Right atrium auricular region (tissue), 2 donors: ENCODE results near the gene PDE4D. TPM values are rescaled to one million over a fixed set of nuclear protein-coding genes. Genes with fewer than 3 reads are reported as not detected.

Experiments
- DNase-seq: peaks from one replicate; pipeline ENCODE4 v3.0.0-alpha.2; 2019; ENCODE audit warnings: low spot score
- H3K27ac ChIP-seq, 2 donors: fragments of 200-600 bp; sonication (generic); 1 replicate in 1 of 2; 2 replicates in 1 of 2; pipeline ENCODE4 v1.5.1; 2016 to 2019
- H3K27me3 ChIP-seq, 2 donors: fragments of 200-600 bp; sonication (generic); one replicate each; pipeline versions ENCODE4 v1.5.1 to v1.6.0; 2017 to 2019
- H3K36me3 ChIP-seq: fragments of 200-600 bp; sonication (generic); one replicate; pipeline ENCODE4 v1.5.1; 2016
- H3K4me1 ChIP-seq, 2 donors: fragments of 200-600 bp; sonication (generic); one replicate each; pipeline versions ENCODE4 v1.5.1 to v1.6.0; 2017 to 2019
- H3K4me3 ChIP-seq, 2 donors: fragments of 200-600 bp; sonication (generic); 1 replicate in 1 of 2; 2 replicates in 1 of 2; pipeline ENCODE4 v1.5.1; 2017 to 2019; ENCODE audit warnings: mild to moderate bottlenecking in 1 of 2, moderate library complexity in 1 of 2
- H3K9me3 ChIP-seq, 2 donors: fragments of 200-600 bp; sonication (generic); one replicate each; pipeline ENCODE4 v1.5.1; 2019
- total RNA-seq, 2 donors: library from RNA; depleted of rRNA; stranded (reverse); fragments of >200 nt; gene quantifications; one replicate each; pipeline ENCODE4 v1.1.0, GENCODE V29; 2016
- TF ChIP-seq, protein P1 (sequence below), 2 donors: fragments of 200-600 bp; sonication (generic); IDR thresholded peaks; one replicate each; pipeline ENCODE4 v1.5.1; 2019; ENCODE audit warnings: antibody characterized with exemption in 2 of 2

Gene PDE4D
- total RNA-seq, 2 donors from 2014 or later = 43.3 to 44.0 TPM

DNA sequence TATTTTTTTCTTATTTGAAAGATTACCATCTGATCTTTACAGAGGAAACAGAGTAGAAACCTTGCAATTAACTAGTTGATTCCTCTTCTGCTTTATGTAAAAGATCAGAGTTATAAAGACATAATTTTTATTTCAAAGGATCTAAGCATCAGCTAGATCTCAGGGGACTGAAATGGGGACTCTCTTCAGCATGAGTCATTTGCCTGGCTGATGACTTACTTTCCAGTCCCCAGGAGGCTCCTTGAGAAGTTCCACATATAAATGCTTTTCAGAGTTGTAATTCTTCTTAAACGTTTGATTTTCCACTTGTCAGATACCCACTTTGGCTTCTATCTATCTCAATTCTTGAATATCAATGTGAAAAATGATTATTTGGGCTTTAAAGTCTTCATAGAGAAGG, 921.2 kb downstream of the PDE4D start:
- H3K4me3 ChIP-seq = no peak overlapping the region
- no peak overlapping the region for H3K27ac ChIP-seq
- DNase-seq = no peak
- TF ChIP-seq, protein P1, sequence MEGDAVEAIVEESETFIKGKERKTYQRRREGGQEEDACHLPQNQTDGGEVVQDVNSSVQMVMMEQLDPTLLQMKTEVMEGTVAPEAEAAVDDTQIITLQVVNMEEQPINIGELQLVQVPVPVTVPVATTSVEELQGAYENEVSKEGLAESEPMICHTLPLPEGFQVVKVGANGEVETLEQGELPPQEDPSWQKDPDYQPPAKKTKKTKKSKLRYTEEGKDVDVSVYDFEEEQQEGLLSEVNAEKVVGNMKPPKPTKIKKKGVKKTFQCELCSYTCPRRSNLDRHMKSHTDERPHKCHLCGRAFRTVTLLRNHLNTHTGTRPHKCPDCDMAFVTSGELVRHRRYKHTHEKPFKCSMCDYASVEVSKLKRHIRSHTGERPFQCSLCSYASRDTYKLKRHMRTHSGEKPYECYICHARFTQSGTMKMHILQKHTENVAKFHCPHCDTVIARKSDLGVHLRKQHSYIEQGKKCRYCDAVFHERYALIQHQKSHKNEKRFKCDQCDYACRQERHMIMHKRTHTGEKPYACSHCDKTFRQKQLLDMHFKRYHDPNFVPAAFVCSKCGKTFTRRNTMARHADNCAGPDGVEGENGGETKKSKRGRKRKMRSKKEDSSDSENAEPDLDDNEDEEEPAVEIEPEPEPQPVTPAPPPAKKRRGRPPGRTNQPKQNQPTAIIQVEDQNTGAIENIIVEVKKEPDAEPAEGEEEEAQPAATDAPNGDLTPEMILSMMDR (IDR thresholded peaks at IDR 0.05) = no peak
- no peaks in the 10 kb centered on the region for H3K9me3 ChIP-seq
- H3K36me3 ChIP-seq = peaks cover 39% of the 10 kb centered on the region
- H3K27me3 ChIP-seq = no peaks in the 10 kb centered on the region
- H3K4me1 ChIP-seq = no peaks in the 10 kb centered on the region

DNA sequence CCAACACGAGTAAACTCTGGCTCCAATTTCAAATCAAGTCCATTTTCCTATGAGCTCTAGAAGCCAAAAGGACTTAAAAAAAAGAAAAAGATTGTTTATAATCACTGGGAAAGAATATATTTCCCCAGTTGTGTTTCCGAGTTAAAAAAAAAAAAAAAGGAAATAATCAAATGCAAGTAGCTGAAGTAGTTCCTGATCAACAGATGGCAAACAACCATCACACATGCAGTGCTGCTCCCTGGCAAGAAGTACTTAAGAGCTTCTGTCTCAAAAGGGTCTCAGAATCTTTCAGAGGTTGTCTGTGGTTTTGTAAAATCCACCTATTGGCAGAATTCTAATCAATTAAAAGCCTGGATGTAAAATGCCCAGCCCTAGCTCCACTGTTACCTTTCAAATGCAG, 922.8 kb downstream of the PDE4D start:
- Histone ChIP-seq H3K27ac (no peak overlapping the region), H3K27me3 (no peaks in the 10 kb centered on the region), H3K4me3 (no peak overlapping the region), H3K36me3 (peaks cover 28% of the 10 kb centered on the region), H3K4me1 (no peaks in the 10 kb centered on the region), H3K9me3 (no peaks in the 10 kb centered on the region)
- DNase-seq = no peak
- TF ChIP-seq, protein P1 (IDR thresholded peaks at IDR 0.05) = no peak

- Histone ChIP-seq H3K9me3 (no peaks in the 10 kb centered on the region), H3K36me3 (peaks cover 18% of the 10 kb centered on the region), H3K27me3 (no peaks in the 10 kb centered on the region), H3K27ac (no peak overlapping the region), H3K4me1 (no peaks in the 10 kb centered on the region), H3K4me3 (no peak overlapping the region)
- DNase-seq = no peak
- TF ChIP-seq, protein P1 (IDR thresholded peaks at IDR 0.05) = no peak
These were observed 923.7 kb downstream of the PDE4D start for GRCh38 chr5:58969795-58970194.

DNA sequence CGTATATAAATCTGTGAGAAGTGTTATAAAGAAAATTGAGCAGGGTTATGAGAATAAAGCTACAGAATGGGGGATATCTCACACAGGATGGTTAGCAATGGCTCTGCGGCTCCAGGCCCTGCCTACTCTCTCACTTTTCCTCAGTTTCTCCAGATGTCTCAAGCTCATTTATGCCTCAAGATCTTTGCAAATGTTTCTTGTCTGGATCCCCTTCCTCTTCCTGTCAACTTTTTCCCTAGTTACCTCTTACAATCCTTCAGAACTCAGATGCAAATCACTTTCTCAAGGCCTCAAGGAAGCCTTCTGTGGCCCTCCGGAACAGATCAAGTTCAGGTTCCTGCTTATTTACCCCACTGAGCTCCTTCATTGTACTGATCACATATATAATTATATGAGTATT, 924.3 kb downstream of the PDE4D start:
- Histone ChIP-seq H3K4me1 (no peaks in the 10 kb centered on the region), H3K4me3 (no peak overlapping the region), H3K27me3 (no peaks in the 10 kb centered on the region), H3K36me3 (peaks cover 13% of the 10 kb centered on the region), H3K9me3 (no peaks in the 10 kb centered on the region), H3K27ac (no peak overlapping the region)
- TF ChIP-seq, protein P1 (IDR thresholded peaks at IDR 0.05) = no peak
- DNase-seq = no peak

DNA sequence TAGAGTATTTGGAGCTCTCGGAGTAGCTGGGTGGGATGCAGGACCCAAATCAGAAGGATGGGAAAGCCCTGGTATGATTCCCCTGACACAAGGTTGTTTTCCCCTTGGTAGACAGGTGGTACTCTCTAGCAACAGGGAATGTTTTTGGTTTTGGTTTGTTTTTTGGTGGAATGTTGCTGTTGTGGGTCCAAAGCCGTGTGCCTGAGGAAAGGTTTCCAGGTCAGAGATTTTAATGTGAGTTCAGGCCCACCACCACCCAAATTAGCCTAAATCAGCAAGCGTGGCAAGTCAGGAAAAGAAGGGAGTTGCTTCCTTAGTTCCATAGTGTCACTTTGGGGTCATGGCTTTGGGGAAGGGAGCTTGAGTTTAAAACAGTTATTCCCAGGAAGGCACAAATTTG, 925.2 kb downstream of the PDE4D start:
- H3K36me3 ChIP-seq = peaks cover 4% of the 10 kb centered on the region
- no peaks in the 10 kb centered on the region for H3K9me3 ChIP-seq
- no peaks in the 10 kb centered on the region for H3K4me1 ChIP-seq
- no peak for DNase-seq
- no peak overlapping the region for H3K27ac ChIP-seq
- TF ChIP-seq, protein P1 (IDR thresholded peaks at IDR 0.05) = no peak
- H3K27me3 ChIP-seq = no peaks in the 10 kb centered on the region
- no peak overlapping the region for H3K4me3 ChIP-seq

DNA sequence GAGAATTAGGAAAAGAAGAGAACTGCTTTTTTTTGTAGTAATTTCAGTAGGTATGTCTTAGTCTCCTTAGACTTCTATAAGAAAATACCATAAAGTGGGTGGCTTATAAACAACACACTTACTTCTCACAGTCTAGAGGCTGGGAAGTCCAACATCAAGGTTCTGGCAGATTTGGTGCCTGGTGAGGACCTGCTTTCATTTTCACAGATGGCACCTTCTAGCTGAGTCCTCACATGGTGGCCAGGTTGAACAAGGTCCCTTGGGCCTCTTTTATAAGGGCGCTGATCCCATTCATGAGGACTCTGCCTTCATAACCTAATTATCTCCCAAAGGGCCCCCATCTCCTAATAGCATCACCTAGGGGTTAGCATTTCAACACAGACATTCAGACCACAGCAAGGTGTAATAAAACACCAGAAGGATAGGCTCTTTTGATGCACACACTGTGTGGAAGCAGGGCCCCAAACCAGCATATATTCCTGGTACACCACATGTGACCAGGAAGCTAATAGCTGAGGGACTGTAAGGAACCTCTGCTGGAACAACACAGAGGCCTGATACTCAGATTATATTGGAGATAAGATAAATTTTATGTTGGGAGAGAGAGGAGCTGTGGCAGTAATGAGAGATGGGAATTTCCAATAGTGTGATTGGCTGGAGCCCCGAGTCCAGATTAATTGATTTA, 925.8 kb downstream of the PDE4D start:
- H3K4me1 ChIP-seq = no peaks in the 10 kb centered on the region

More for the DNA sequence above, 925.8 kb downstream of the PDE4D start:
- Histone ChIP-seq H3K36me3 (no peaks in the 10 kb centered on the region), H3K9me3 (no peaks in the 10 kb centered on the region), H3K27ac (no peak overlapping the region), H3K27me3 (no peaks in the 10 kb centered on the region), H3K4me3 (no peak overlapping the region)
- DNase-seq = no peak
- TF ChIP-seq, protein P1 (IDR thresholded peaks at IDR 0.05) = no peak
